ENCODE measurements around the gene CHMP2B.

DNA sequence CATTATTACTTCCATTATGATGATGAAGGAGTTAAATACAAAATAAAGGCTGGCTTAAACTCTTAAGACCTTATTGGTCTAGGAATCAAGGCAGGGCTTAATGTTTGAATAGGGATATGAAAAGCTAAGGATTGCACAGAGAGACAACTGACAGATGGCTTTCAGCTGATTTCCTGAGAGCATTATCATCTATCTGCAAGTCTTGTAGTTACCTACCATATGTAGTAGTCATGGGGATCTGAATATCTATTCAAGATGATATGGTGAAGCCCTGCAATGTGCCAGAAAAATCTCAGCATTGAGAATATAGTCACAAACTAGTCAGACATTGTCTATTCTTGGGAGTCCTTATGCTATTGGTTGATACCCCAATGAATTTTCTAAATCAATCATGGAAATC lies 47.5 kb upstream of the CHMP2B start:
- TF ChIP-seq, protein P1, sequence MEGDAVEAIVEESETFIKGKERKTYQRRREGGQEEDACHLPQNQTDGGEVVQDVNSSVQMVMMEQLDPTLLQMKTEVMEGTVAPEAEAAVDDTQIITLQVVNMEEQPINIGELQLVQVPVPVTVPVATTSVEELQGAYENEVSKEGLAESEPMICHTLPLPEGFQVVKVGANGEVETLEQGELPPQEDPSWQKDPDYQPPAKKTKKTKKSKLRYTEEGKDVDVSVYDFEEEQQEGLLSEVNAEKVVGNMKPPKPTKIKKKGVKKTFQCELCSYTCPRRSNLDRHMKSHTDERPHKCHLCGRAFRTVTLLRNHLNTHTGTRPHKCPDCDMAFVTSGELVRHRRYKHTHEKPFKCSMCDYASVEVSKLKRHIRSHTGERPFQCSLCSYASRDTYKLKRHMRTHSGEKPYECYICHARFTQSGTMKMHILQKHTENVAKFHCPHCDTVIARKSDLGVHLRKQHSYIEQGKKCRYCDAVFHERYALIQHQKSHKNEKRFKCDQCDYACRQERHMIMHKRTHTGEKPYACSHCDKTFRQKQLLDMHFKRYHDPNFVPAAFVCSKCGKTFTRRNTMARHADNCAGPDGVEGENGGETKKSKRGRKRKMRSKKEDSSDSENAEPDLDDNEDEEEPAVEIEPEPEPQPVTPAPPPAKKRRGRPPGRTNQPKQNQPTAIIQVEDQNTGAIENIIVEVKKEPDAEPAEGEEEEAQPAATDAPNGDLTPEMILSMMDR (IDR thresholded peaks at IDR 0.05) = no peak
- TF ChIP-seq POLR2A (IDR thresholded peaks at IDR 0.05) = no peak
